Brain microvascular endothelial cell (primary cell): ENCODE measurements around the gene TET2.

Source experiments
- DNase-seq: peaks from one replicate; pipeline ENCODE4 v3.0.0-alpha.2; 2020
- H3K27ac ChIP-seq: fragments of 250-450 bp; sonication (Bioruptor Pico); 2 replicates; pipeline ENCODE4 v1.5.1; 2020; ENCODE audit warnings: mild to moderate bottlenecking, moderate library complexity
- H3K27me3 ChIP-seq: fragments of 250-450 bp; sonication (Bioruptor Pico); replicated peaks from 2 replicates; pipeline ENCODE4 v1.5.1; 2020; ENCODE audit warnings: mild to moderate bottlenecking
- H3K36me3 ChIP-seq: fragments of 250-450 bp; sonication (Bioruptor Pico); replicated peaks from 2 replicates; pipeline ENCODE4 v1.5.1; 2020; ENCODE audit warnings: mild to moderate bottlenecking
- H3K4me3 ChIP-seq: 2 replicates; pipeline ENCODE4 v1.5.1; 2011; ENCODE audit warnings: low read depth, mild to moderate bottlenecking, control low read depth, low read length, moderate library complexity
- CTCF ChIP-seq: IDR thresholded peaks from 2 replicates; pipeline ENCODE4 v1.5.1; 2011; ENCODE audit warnings: low read depth, mild to moderate bottlenecking, moderate library complexity, low read length, control low read depth, inconsistent platforms; ENCODE audit errors: missing control alignments
- in situ Hi-C: cut with HindIII; loops from 2 replicates; pipeline ENCODE4 v1.10.0; 2017; ENCODE audit warnings: low sequenced_read_pairs, low pct_ligation_motif_present

Gene TET2

DNA sequence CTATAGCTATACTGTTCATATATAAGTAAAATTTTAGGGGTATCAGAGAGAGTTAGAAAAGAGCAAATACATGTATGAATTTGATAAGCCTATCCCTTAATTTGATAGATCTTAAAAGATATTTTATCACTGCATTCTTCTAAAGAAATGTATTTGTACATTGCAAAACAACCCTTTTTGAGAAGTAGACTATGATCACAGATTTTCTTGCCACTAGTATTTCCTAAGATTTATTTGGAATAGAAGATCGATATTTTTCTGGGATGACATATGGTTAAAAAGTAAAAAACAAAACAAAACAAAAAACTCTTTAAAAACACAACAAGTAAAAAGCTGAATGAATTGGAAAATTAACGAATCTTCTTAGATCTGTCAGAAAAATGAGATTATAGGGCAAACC is 27.4 kb downstream of the TET2 start:
- no peak for DNase-seq
- Histone ChIP-seq H3K27me3 (no peaks in the 10 kb centered on the region), H3K27ac (no peak overlapping the region), H3K36me3 (no peaks in the 10 kb centered on the region), H3K4me3 (no peak overlapping the region)
- TF ChIP-seq CTCF = no peak
- in situ Hi-C loops = no loop called here

GRCh38 chr4:105179539-105180401 is 33.1 kb downstream of the TET2 start:
- Histone ChIP-seq H3K27me3 (no peaks in the 10 kb centered on the region), H3K36me3 (no peaks in the 10 kb centered on the region), H3K27ac (no peak overlapping the region), H3K4me3 (no peak overlapping the region)
- peak; percentile 23 for DNase-seq
- in situ Hi-C loops = no loop called here
- TF ChIP-seq CTCF = no peak

- Histone ChIP-seq H3K27me3 (no peaks in the 10 kb centered on the region), H3K27ac (no peak overlapping the region), H3K4me3 (no peak overlapping the region), H3K36me3 (no peaks in the 10 kb centered on the region)
- in situ Hi-C loops = no loop called here
- DNase-seq = no peak
- TF ChIP-seq CTCF = no peak
Observed at GRCh38 chr4:105181259-105181658, 34.6 kb downstream of the TET2 start.

DNA sequence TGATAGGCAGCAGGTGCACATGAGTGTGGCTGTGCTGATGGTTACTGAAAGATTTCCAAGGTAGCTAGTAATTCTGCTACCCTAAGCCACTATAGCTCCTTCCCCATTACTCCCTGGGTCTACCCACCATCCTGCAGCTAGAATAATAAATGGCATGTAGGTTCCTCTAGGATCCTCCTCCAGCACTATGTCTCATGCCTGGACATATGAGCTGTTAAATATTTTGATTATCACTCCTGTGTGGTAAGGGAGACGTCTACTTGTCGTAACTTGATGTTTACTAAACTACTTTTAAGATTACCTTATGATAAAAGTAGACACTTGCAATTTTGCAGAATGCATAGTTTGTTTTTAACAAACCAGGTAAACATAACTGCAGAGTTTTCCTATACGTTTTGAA is 35.5 kb downstream of the TET2 start:
- no peak for TF ChIP-seq CTCF
- in situ Hi-C loops = no loop called here
- no peak for DNase-seq

DNA sequence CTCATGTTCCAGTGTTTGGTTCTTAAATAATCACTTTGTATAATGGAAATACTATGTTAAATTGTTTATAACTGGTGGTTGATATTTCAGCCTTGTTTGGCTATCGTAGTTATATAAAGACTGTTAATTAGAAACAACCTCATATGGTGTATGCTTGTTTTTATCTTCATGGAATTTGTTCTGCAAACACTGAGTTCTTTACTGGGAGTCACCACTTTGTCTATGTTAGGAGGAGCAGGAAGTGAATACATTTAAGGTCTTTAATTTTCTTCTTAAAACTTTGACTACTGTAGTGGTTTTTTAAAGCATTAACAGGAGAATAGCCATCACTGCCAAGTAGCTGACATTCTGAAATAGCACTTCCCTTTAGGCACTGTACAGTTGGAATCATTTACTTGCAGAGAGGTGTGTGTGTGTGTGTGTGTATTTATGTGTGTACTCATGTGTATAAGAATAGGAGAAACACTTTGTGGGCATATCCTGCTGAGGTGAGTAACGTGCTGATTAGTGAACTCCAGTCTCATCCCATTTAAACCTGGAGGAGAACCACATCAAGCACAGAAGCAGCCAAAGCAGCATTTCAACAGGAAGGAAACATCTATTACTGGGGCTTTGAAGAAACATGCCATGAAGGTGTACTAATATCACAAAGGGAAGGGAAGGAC is 37.8 kb downstream of the TET2 start:
- no peak overlapping the region for H3K4me3 ChIP-seq
- no peaks in the 10 kb centered on the region for H3K27me3 ChIP-seq
- no peak for TF ChIP-seq CTCF
- DNase-seq = no peak
- no peaks in the 10 kb centered on the region for H3K36me3 ChIP-seq
- no peak overlapping the region for H3K27ac ChIP-seq
- in situ Hi-C loops = no loop called here

More for the DNA sequence above, 35.5 kb downstream of the TET2 start:
- Histone ChIP-seq H3K27ac (no peak overlapping the region), H3K36me3 (no peaks in the 10 kb centered on the region), H3K27me3 (no peaks in the 10 kb centered on the region), H3K4me3 (no peak overlapping the region)
